ENCODE measurements around the gene SH2D1A.
"Not testable (repeated sequence)": the region's sequence is repeated elsewhere in the genome, so short reads cannot be mapped to it uniquely, and the experiment has no call there.

SH2D1A gene

DNA sequence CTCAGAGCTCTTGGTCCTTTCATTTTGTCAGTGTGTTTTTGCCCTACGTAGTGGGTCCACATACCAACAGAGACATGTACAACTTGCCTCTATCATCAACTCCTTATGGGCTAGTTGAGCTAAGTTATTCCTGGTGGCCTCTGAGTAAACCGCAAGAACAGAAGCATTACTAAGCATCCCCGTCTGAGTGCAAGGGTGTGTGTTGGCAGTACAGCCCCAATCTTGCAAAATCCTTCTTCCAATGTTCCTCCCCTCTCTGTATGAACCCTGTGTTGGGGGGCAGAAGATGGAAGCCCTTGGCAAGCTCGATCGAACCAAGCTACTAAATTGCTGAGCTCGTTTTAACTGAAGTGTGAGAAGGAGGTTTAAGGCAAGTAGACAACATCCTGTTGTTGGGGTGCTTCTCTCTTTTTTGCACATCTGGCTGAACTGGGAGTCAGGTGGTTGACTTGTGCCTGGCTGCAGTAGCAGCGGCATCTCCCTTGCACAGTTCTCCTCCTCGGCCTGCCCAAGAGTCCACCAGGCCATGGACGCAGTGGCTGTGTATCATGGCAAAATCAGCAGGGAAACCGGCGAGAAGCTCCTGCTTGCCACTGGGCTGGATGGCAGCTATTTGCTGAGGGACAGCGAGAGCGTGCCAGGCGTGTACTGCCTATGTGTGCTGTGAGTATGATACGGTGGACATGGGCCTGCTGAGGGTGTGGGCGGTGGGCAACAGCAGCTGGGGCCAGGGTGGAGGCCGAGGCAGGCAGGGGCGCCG is at the start of gene SH2D1A:
Gene SH2D1A (plus strand): TSS at position 447 of the 760 bp plus-strand sequence. CDS start 80 bp downstream, at position 527.
- no peak for DNase-seq (ENCODE audit: low spot score)

GRCh38 chrX:124299323-124299722 is 47.0 kb upstream of the SH2D1A start:
- DNase-seq (ENCODE audit: low spot score): not testable (repeated sequence)

- DNase-seq (ENCODE audit: low spot score): no peak
Observed at GRCh38 chrX:124300405-124300804, 46.0 kb upstream of the SH2D1A start.

DNA sequence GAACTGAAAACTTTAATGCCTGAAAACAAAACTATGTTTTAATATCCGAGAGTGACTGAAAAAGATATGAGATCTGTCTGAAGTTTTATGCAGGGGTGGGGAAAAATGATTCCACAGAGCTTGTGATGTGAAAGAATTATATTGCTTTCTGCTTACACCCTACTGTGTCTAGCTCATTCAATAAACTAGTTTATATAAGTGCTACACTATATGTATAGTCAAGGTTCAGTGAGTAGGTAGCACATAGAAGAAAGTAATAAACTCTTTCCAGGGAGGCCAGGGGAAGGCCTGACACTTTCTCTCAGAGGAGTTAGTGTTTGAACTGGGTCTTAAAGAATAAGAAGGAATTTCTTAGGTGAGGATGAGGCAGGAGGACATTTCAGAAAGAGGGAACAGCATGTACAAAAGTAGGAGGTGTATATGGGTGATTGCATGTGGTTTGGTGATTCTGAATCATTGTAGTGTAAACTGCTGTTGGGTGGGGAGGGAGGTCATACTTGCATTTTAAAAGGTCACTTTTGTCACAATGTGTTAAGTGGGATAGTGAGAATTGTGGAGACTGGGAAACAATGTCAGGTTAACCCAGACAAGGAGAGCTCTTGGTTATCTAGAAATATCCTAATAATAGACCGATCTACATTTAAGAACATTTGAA is 39.0 kb upstream of the SH2D1A start:
- DNase-seq (ENCODE audit: low spot score): no peak

GRCh38 chrX:124325732-124326131 is 20.6 kb upstream of the SH2D1A start:
- DNase-seq (ENCODE audit: low spot score): no peak

DNA sequence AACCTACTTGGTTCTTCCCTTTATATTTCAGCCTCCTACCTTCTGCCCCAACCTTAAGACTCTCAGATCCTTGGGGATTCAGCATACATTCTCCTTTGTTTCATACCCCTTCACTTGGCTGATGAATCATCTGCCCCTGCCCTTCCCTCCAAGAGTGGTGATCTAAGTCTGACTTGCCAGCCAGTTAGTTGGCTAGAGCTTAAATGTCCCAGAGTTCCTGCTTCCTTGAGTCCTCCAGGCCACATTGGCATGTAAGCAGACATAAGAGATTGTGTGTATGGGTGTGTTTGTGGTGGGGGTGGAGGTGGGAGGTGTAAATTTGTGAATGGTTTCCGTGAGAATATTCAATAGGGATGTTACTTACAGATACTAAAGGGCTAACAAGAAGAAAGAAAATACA is 17.6 kb upstream of the SH2D1A start:
- no peak for DNase-seq (ENCODE audit: low spot score)

DNA sequence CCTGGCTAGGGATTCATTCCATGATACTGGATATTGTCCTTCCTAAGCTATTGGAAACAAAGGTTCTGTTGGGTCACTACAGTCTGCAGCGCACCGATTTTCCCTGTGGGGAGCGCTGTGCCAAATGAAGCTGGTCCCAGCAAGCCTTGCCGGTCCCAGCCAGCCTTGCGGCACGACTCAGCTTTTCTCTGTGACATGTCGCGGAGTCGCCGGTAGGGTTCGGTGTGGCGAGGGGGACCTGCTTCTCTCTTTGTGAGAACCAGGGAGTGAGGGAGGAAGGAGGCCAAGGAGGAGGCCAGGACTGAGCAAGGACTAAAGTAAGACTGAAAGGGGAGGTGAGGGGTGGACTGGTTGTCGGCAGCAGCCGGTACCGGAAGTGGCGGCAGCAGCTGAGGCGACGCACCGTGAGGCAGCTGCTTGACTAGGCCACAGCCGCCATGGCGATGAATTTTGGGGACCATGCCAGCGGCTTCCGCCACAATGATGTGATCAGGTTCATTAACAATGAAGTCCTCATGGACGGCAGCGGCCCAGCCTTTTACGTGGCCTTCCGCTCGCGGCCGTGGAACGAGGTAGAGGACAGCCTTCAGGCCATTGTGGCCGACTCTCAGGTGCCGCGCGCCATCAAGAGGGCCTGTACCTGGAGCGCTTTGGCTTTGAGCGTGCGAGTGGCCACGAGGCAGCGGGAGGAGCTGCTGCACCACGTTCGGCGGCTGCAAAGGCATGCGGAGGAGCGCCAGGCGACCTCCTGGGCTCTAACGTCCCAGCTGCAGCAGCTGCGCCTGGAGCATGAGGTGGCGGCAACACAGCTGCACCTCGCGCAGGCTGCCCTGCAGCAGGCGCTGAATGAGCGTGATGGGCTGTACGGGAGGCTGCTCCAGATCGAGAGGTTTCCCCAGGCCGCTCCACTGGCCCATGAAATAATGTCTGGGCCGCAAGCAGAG is 13.6 kb upstream of the SH2D1A start, which contains the start of gene TEX13D:
Gene TEX13D (plus strand): TSS at position 180 of the 944 bp plus-strand sequence. CDS start 258 bp downstream, at position 438.
- no peak for DNase-seq (ENCODE audit: low spot score)

DNA sequence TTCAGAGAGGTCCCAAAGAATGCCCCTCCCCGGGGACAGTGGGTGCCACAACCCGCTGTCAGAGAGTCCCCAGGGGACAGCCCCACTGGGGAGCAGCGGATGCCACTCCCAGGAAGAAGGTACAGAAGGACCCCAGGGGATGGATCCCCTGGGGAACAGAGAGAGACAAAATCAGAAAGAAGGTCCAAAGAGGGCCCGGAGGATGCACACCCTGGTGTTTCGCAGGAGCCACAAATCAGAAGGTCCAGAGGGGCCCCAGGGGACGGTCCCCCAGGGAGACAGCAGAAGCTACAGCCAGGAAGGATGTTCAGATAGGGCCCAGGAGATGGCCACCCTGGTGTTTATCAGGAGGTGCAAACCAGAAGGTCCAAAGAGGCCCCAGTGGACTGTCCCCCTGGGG is 12.5 kb upstream of the SH2D1A start:
- DNase-seq (ENCODE audit: low spot score): no peak

- DNase-seq (ENCODE audit: low spot score): not testable (repeated sequence)
Observed at GRCh38 chrX:124334555-124334954, 11.8 kb upstream of the SH2D1A start.

- no peak for DNase-seq (ENCODE audit: low spot score)
Observed at GRCh38 chrX:124335598-124335997, 10.8 kb upstream of the SH2D1A start.

DNA sequence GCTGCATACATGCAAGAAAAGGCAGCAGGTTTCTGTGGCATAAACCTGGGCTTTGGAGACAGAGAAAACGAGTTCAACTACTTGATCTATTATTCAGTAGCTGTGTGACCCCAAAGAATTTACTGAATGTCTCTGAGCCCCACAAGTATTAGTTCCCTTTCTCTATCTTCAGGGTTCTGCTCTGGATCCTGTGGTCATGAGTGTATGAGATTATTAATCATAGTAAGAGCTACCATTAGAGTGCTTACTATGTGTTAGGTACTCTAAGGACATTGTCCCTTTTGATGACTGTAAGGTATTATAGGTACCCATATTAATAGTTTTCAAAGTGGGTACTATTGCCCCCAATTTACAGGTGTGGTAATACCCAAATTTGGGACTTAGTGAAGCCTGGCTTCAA is 8.4 kb upstream of the SH2D1A start:
- DNase-seq (ENCODE audit: low spot score): no peak

- no peak for DNase-seq (ENCODE audit: low spot score)
Observed at GRCh38 chrX:124338733-124339514, 7.4 kb upstream of the SH2D1A start.

- DNase-seq (ENCODE audit: low spot score): no peak
Observed at GRCh38 chrX:124341396-124342132, 4.8 kb upstream of the SH2D1A start.

- no peak for DNase-seq (ENCODE audit: low spot score)
Observed at GRCh38 chrX:124342174-124342867, 4.0 kb upstream of the SH2D1A start.

- no peak for DNase-seq (ENCODE audit: low spot score)
Observed at GRCh38 chrX:124343016-124343415, 3.3 kb upstream of the SH2D1A start.

DNA sequence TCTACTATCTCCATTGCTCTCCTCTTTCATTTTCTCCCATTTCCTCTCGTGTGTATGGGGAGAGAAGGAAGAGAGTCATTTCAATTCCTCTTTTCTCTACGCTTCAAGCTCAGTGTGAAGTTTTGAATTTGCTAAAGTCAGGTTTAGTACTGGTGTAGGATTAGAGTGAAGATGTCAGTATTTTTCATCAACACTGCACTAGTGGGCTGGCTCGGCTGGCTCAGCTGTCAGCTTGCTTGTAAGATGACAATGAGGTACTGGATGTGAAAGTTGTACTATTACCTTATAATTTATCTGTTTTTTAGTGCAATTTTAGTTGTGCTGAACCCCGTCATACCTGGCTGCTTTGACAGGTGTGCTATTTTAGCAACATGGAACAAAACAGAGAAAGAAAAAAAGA is 2.1 kb upstream of the SH2D1A start:
- DNase-seq (ENCODE audit: low spot score): no peak

DNA sequence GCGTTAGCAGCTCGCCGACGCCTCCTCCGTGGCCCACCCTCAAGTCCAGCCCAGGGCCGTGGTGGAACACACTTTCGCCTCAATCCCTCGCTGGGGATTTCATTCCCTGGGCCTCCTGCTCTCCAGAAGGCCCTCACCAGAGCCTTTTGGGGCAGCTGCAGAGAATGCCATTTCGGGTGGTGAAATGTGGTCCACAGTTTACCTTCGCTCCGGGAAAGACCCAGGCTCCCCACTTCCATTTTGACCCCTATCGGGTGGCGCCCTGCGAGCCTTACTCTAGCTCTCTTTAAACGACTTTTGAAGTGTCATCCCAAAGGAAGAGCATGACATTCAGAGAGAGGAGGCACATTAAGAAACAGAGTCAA is 496 bp downstream of the SH2D1A start:
- no peak for DNase-seq (ENCODE audit: low spot score)

GRCh38 chrX:124347242-124347641 is 879 bp downstream of the SH2D1A start:
- DNase-seq (ENCODE audit: low spot score): no peak

GRCh38 chrX:124348182-124348581 is 1.8 kb downstream of the SH2D1A start:
- no peak for DNase-seq (ENCODE audit: low spot score)

- DNase-seq (ENCODE audit: low spot score): no peak
Observed at GRCh38 chrX:124348885-124349453, 2.6 kb downstream of the SH2D1A start.
